ENCODE results near the gene ARHGEF40. TPM values are rescaled to one million over a fixed set of nuclear protein-coding genes. Genes with fewer than 3 reads are reported as not detected.

ARHGEF40 gene
- polyA plus RNA-seq, 1 experiment, result 40.7 TPM

- ChIA-PET CTCF (interaction anchor here (0.6 to 6.3 kb wide), 9 partner anchors 9 to 118 kb away, joined by 3 to 55 read pairs (median 7); partner anchors contain the start of genes ARHGEF40 and ZNF219), POLR2A (interaction anchor here (1.2 to 4.9 kb wide), 2 partner anchors 14 to 18 kb away, joined by 3 to 40 read pairs; partner anchors contain the start of gene ARHGEF40)
- H3K27ac ChIP-seq (ENCODE audit: low read depth, low read length), result no peak overlapping the region
- DNase-seq (ENCODE audit: low read depth, low spot score), result no peak
- H3K9me3 ChIP-seq (ENCODE audit: control insufficient read depth, insufficient read depth, low read length), result peaks cover 4% of the 10 kb centered on the region; the same call in 1 of the 2 replicates
- no peak overlapping the region for H3K4me3 ChIP-seq (ENCODE audit: low read depth, low read length)
- TF ChIP-seq CTCF (IDR thresholded peaks at IDR 0.05; ENCODE audit: low read depth, low read length), result no peak
- H3K27me3 ChIP-seq (ENCODE audit: control insufficient read depth, insufficient read depth, low read length), result no peaks in the 10 kb centered on the region
Observed at GRCh38 chr14:21089271-21089670, 19.2 kb downstream of the ARHGEF40 start.

GRCh38 chr14:21089877-21090193 lies 19.7 kb downstream of the ARHGEF40 start:
- ChIA-PET POLR2A (interaction anchor here (0.8 to 4.9 kb wide), 3 partner anchors 13 to 75 kb away, joined by 3 to 40 read pairs (median 3); partner anchors contain the start of gene ARHGEF40), CTCF (interaction anchor here (0.6 to 6.3 kb wide), 9 partner anchors 8 to 98 kb away, joined by 3 to 55 read pairs (median 7); partner anchors contain the start of genes ARHGEF40 and ZNF219)
- TF ChIP-seq CTCF (IDR thresholded peaks at IDR 0.05; ENCODE audit: low read depth, low read length), result no peak

GRCh38 chr14:21090194-21090939 lies 20.3 kb downstream of the ARHGEF40 start:
- Histone ChIP-seq H3K27ac (ENCODE audit: low read depth, low read length) (no peak overlapping the region), H3K27me3 (ENCODE audit: control insufficient read depth, insufficient read depth, low read length) (no peaks in the 10 kb centered on the region), H3K4me3 (ENCODE audit: low read depth, low read length) (no peak overlapping the region), H3K9me3 (ENCODE audit: control insufficient read depth, insufficient read depth, low read length) (peaks cover 4% of the 10 kb centered on the region; the same call in 1 of the 2 replicates)
- peak; percentile 51 for TF ChIP-seq CTCF (IDR thresholded peaks at IDR 0.05; ENCODE audit: low read depth, low read length)
- ChIA-PET POLR2A (interaction anchor here (0.8 to 4.9 kb wide), 2 partner anchors 19 to 76 kb away, joined by 3 to 40 read pairs; partner anchors contain the start of gene ARHGEF40), CTCF (interaction anchor here (1.2 to 6.3 kb wide), 6 partner anchors 11 to 99 kb away, joined by 3 to 55 read pairs (median 36); partner anchors contain the start of gene ARHGEF40)
- no peak for DNase-seq (ENCODE audit: low read depth, low spot score)

More at GRCh38 chr14:21089877-21090193, 19.7 kb downstream of the ARHGEF40 start:
- no peaks in the 10 kb centered on the region for H3K27me3 ChIP-seq (ENCODE audit: control insufficient read depth, insufficient read depth, low read length)
- DNase-seq (ENCODE audit: low read depth, low spot score), result no peak
- no peak overlapping the region for H3K4me3 ChIP-seq (ENCODE audit: low read depth, low read length)
- peaks cover 4% of the 10 kb centered on the region; the same call in 1 of the 2 replicates for H3K9me3 ChIP-seq (ENCODE audit: control insufficient read depth, insufficient read depth, low read length)
- H3K27ac ChIP-seq (ENCODE audit: low read depth, low read length), result no peak overlapping the region

GRCh38 chr14:21090940-21091663 lies 21.0 kb downstream of the ARHGEF40 start:
- no peak for DNase-seq (ENCODE audit: low read depth, low spot score)
- Histone ChIP-seq H3K9me3 (ENCODE audit: control insufficient read depth, insufficient read depth, low read length) (peaks cover 4% of the 10 kb centered on the region; the same call in 1 of the 2 replicates), H3K4me3 (ENCODE audit: low read depth, low read length) (no peak overlapping the region), H3K27ac (ENCODE audit: low read depth, low read length) (no peak overlapping the region), H3K27me3 (ENCODE audit: control insufficient read depth, insufficient read depth, low read length) (no peaks in the 10 kb centered on the region)
- TF ChIP-seq CTCF (IDR thresholded peaks at IDR 0.05; ENCODE audit: low read depth, low read length), result no peak
- POLR2A ChIA-PET, result interaction anchor here (1.2 to 2.8 kb wide), 2 partner anchors 14 to 22 kb away, joined by 3 to 14 read pairs; no protein-coding TSS in a partner anchor
- CTCF ChIA-PET, result interaction anchor here (1.1 to 6.9 kb wide), 20 partner anchors 9 to 100 kb away, joined by 3 to 191 read pairs (median 15); partner anchors contain the start of genes ARHGEF40 and TMEM253

Measured in AG04450 (cell line).